Trophoblast cell (in vitro differentiated cells and primary cell): Measurements from ENCODE around the gene ADRA2B.

Source experiments
- DNase-seq, 2 donors: peaks; one replicate each; pipeline ENCODE4 v3.0.0-alpha.2; 2016
- H2AFZ ChIP-seq: 2 replicates; pipeline ENCODE4 v1.6.1; 2013; ENCODE audit warnings: low read length, moderate library complexity, mild to moderate bottlenecking; ENCODE audit not compliant: insufficient read depth, poor library complexity
- H2AK5ac ChIP-seq: 2 replicates; pipeline ENCODE4 v1.6.1; 2013; ENCODE audit warnings: mild to moderate bottlenecking, low read length
- H2BK120ac ChIP-seq: 2 replicates; pipeline ENCODE4 v1.6.1; 2013; ENCODE audit warnings: low read length, mild to moderate bottlenecking, moderate library complexity; ENCODE audit not compliant: insufficient read depth, poor library complexity
- H2BK12ac ChIP-seq: 2 replicates; pipeline ENCODE4 v1.6.1; 2013; ENCODE audit warnings: mild to moderate bottlenecking, low read length, moderate library complexity
- H2BK5ac ChIP-seq: 2 replicates; pipeline ENCODE4 v1.6.1; 2013; ENCODE audit warnings: low read length, low read depth, moderate library complexity, mild to moderate bottlenecking; ENCODE audit not compliant: poor library complexity
- H3K14ac ChIP-seq: 2 replicates; pipeline ENCODE4 v1.6.1; 2013; ENCODE audit warnings: mild to moderate bottlenecking, low read length
- H3K18ac ChIP-seq: 2 replicates; pipeline ENCODE4 v1.6.1; 2013; ENCODE audit warnings: mild to moderate bottlenecking, low read length
- H3K23ac ChIP-seq: 2 replicates; pipeline ENCODE4 v1.6.1; 2013; ENCODE audit warnings: low read length
- H3K27ac ChIP-seq: 2 replicates; pipeline ENCODE4 v1.5.1; 2013; ENCODE audit warnings: low read depth, mild to moderate bottlenecking, inconsistent platforms, low read length, moderate library complexity
- H3K27me3 ChIP-seq: 2 replicates; pipeline ENCODE4 v1.6.1; 2013; ENCODE audit warnings: inconsistent platforms, mild to moderate bottlenecking, low read length, moderate library complexity; ENCODE audit not compliant: insufficient read depth
- H3K36me3 ChIP-seq, 2 experiments: 1 replicate in 1 of 2; 2 replicates in 1 of 2; pipeline ENCODE4 v1.6.1; 2013; ENCODE audit warnings: low read length in 2 of 2, mild to moderate bottlenecking in 2 of 2, moderate library complexity in 1 of 2; ENCODE audit not compliant: insufficient read depth in 2 of 2, control insufficient read depth in 1 of 2
- H3K4ac ChIP-seq: 2 replicates; pipeline ENCODE4 v1.6.1; 2013; ENCODE audit warnings: low read depth, mild to moderate bottlenecking, low read length, moderate library complexity
- H3K4me1 ChIP-seq, 2 experiments: 1 replicate in 1 of 2; 2 replicates in 1 of 2; pipeline ENCODE4 v1.6.1; 2013; ENCODE audit warnings: low read length in 2 of 2, mild to moderate bottlenecking in 2 of 2, moderate library complexity in 1 of 2; ENCODE audit not compliant: insufficient read depth in 2 of 2, control insufficient read depth in 1 of 2
- H3K4me2 ChIP-seq: 2 replicates; pipeline ENCODE4 v1.6.1; 2013; ENCODE audit warnings: inconsistent platforms, mild to moderate bottlenecking, low read length, moderate library complexity
- H3K4me3 ChIP-seq: 2 replicates; pipeline ENCODE4 v1.5.1; 2013; ENCODE audit warnings: mild to moderate bottlenecking, low read depth, low read length, inconsistent platforms
- H3K79me1 ChIP-seq: one replicate; pipeline ENCODE4 v1.6.1; 2013; ENCODE audit warnings: low read length
- H3K79me2 ChIP-seq: 2 replicates; pipeline ENCODE4 v1.6.1; 2013; ENCODE audit warnings: low read length, mild to moderate bottlenecking; ENCODE audit not compliant: control insufficient read depth, insufficient read depth, poor library complexity
- H3K9ac ChIP-seq: 2 replicates; pipeline ENCODE4 v1.6.1; 2013; ENCODE audit warnings: mild to moderate bottlenecking, low read length
- H3K9me3 ChIP-seq: 2 replicates; pipeline ENCODE4 v1.6.1; 2013; ENCODE audit warnings: low read depth, mild to moderate bottlenecking, control low read depth, inconsistent platforms, low read length; ENCODE audit not compliant: insufficient read depth
- H4K12ac ChIP-seq: 2 replicates; pipeline ENCODE4 v1.6.1; 2013; ENCODE audit warnings: low read depth, mild to moderate bottlenecking, low read length, moderate library complexity
- H4K8ac ChIP-seq: 2 replicates; pipeline ENCODE4 v1.6.1; 2013; ENCODE audit warnings: low read depth, mild to moderate bottlenecking, low read length, moderate library complexity
- H4K91ac ChIP-seq: one replicate; pipeline ENCODE4 v1.6.1; 2013; ENCODE audit warnings: low read depth, mild to moderate bottlenecking, low read length, moderate library complexity
- WGBS: extraction: QIAGEN DNeasy Blood & Tissue Kit; methylation state at CpG from one replicate; pipeline ENCODE4 v1.1.7; 2013; ENCODE audit warnings: missing lambda C conversion rate; ENCODE audit not compliant: insufficient read length, insufficient coverage; ENCODE audit errors: extremely low coverage; 5-methylcytosine and 5-hydroxymethylcytosine counted together

The ADRA2B gene

GRCh38 chr2:96117701-96118588, 1.6 kb upstream of the ADRA2B start:
- Histone ChIP-seq H3K4ac (no peak overlapping the region), H4K91ac (no peak overlapping the region), H3K18ac (no peak overlapping the region), H3K9me3 (peaks cover 10% of the 10 kb centered on the region), H2AFZ (no peak overlapping the region), H3K79me2 (no peaks in the 10 kb centered on the region), H2AK5ac (no peak overlapping the region), H3K14ac (no peak overlapping the region), H4K12ac (no peak overlapping the region), H3K79me1 (no peaks in the 10 kb centered on the region), H3K23ac (no peak overlapping the region), H4K8ac (no peak overlapping the region), H3K27ac (no peak overlapping the region), H2BK5ac (no peak overlapping the region), H3K27me3 (peaks cover 5% of the 10 kb centered on the region), H3K4me2 (no peak overlapping the region), H3K4me1 (peaks cover 6 to 11% of the 10 kb centered on the region in 2 experiments), H2BK120ac (no peak overlapping the region), H3K9ac (no peak overlapping the region), H3K36me3 (no peaks in the 10 kb centered on the region), H3K4me3 (no peak overlapping the region), H2BK12ac (no peak overlapping the region)
- no peak for DNase-seq
- WGBS: no CpG with 5 or more reads among the region's 17 CpGs

GRCh38 chr2:96116879-96117533, 635 bp upstream of the ADRA2B start:
- H3K36me3 ChIP-seq: no peaks in the 10 kb centered on the region
- peaks cover 5% of the 10 kb centered on the region for H3K27me3 ChIP-seq
- no peak overlapping the region for H2AK5ac ChIP-seq
- no peak overlapping the region for H3K27ac ChIP-seq
- H3K4me1 ChIP-seq: peaks cover 6 to 11% of the 10 kb centered on the region in 2 experiments
- H4K91ac ChIP-seq: peak overlapping the region; percentile 48
- peak overlapping the region; percentile 69 for H3K4me3 ChIP-seq
- H2BK120ac ChIP-seq: peak overlapping the region; percentile 25
- WGBS: no CpG with 5 or more reads among the region's 62 CpGs
- H2BK5ac ChIP-seq: no peak overlapping the region
- no peak overlapping the region for H2BK12ac ChIP-seq
- peak overlapping the region; percentile 8 for H4K8ac ChIP-seq
- H2AFZ ChIP-seq: peak overlapping the region; percentile 60
- no peaks in the 10 kb centered on the region for H3K79me1 ChIP-seq
- H3K18ac ChIP-seq: no peak overlapping the region
- H3K4me2 ChIP-seq: peak overlapping the region; percentile 85
- H3K9me3 ChIP-seq: peaks cover 12% of the 10 kb centered on the region
- H3K23ac ChIP-seq: no peak overlapping the region
- H3K9ac ChIP-seq: no peak overlapping the region
- H3K4ac ChIP-seq: no peak overlapping the region
- H3K79me2 ChIP-seq: no peaks in the 10 kb centered on the region
- peak overlapping the region; percentile 38 for H3K14ac ChIP-seq
- peak; percentile 33 to 74 for DNase-seq
- no peak overlapping the region for H4K12ac ChIP-seq

- no peak overlapping the region for H4K91ac ChIP-seq
- no peak overlapping the region for H3K27ac ChIP-seq
- peaks cover 12% of the 10 kb centered on the region for H3K9me3 ChIP-seq
- H2BK12ac ChIP-seq: no peak overlapping the region
- no peak overlapping the region for H3K23ac ChIP-seq
- DNase-seq: no peak
- H3K4me1 ChIP-seq: peaks cover 6 to 11% of the 10 kb centered on the region in 2 experiments
- H4K8ac ChIP-seq: no peak overlapping the region
- no peak overlapping the region for H3K14ac ChIP-seq
- no peak overlapping the region for H3K4ac ChIP-seq
- peak overlapping the region; percentile 29 for H3K18ac ChIP-seq
- H2BK5ac ChIP-seq: no peak overlapping the region
- H3K36me3 ChIP-seq: no peaks in the 10 kb centered on the region
- peaks cover 5% of the 10 kb centered on the region for H3K27me3 ChIP-seq
- H4K12ac ChIP-seq: no peak overlapping the region
- no peak overlapping the region for H2AFZ ChIP-seq
- WGBS: no CpG with 5 or more reads among the region's 77 CpGs
- H3K79me1 ChIP-seq: no peaks in the 10 kb centered on the region
- no peak overlapping the region for H2AK5ac ChIP-seq
- peak overlapping the region; percentile 85 for H3K4me2 ChIP-seq
- H3K79me2 ChIP-seq: no peaks in the 10 kb centered on the region
- no peak overlapping the region for H2BK120ac ChIP-seq
- peak overlapping the region; percentile 64 for H3K4me3 ChIP-seq
- no peak overlapping the region for H3K9ac ChIP-seq
Observed at GRCh38 chr2:96115631-96116423, 544 bp downstream of the ADRA2B start.

- Histone ChIP-seq H3K27me3 (peaks cover 5% of the 10 kb centered on the region), H3K9me3 (peaks cover 12% of the 10 kb centered on the region), H2BK5ac (no peak overlapping the region), H4K91ac (no peak overlapping the region), H4K8ac (no peak overlapping the region), H3K18ac (no peak overlapping the region), H2BK120ac (no peak overlapping the region), H3K36me3 (no peaks in the 10 kb centered on the region), H3K9ac (no peak overlapping the region), H3K23ac (no peak overlapping the region), H4K12ac (no peak overlapping the region), H3K4me1 (peaks cover 6 to 11% of the 10 kb centered on the region in 2 experiments), H3K4me2 (no peak overlapping the region), H2AFZ (no peak overlapping the region), H3K4me3 (no peak overlapping the region), H3K27ac (no peak overlapping the region), H3K14ac (no peak overlapping the region), H2BK12ac (no peak overlapping the region), H3K79me2 (no peaks in the 10 kb centered on the region), H3K4ac (no peak overlapping the region), H2AK5ac (no peak overlapping the region), H3K79me1 (no peaks in the 10 kb centered on the region)
- no CpG with 5 or more reads among the region's 24 CpGs for whole genome bisulfite sequencing
- DNase-seq: no peak
Observed at GRCh38 chr2:96114903-96115581, 1.3 kb downstream of the ADRA2B start.
